GM19099 (cell line): ENCODE measurements around the gene USF3.

Experiments used
- POLR2A ChIP-seq: IDR thresholded peaks from 3 replicates; pipeline ENCODE4 v1.6.1; 2011; ENCODE audit warnings: low read depth; ENCODE audit not compliant: insufficient read length; ENCODE audit errors: extremely low read depth

USF3 gene

DNA sequence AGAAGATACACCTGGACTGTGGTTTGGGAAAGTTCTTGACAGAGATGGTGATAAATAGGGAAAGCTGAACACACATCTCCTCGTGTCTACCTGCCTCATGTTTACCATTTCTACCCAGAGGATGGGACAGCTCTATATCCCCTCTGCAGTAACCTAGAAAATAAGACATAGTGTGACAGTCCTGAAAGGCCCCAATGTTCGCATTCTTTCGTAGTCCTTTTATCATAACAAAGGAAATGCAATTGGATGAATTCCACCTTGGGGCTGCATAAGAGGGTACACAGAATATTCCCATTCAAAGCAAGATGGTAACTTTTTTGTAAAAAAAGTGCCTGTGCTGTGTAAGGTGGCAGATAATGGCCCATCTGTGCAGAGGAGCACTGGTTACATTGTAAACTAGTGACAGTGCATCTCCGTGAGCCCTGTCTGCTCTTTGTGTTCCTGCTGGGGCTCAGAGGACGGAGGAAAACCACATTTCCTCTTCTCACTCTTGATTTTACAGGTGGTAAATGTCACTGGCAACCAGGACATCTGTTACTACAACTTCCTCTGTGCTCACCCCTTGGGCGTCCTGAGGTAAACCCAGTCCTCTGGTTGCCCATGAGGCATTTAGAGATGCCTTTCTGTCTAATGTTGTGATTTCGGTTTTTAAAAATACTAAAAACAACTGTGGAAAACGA, 89.8 kb downstream of the USF3 start:
- TF ChIP-seq POLR2A: no peak

DNA sequence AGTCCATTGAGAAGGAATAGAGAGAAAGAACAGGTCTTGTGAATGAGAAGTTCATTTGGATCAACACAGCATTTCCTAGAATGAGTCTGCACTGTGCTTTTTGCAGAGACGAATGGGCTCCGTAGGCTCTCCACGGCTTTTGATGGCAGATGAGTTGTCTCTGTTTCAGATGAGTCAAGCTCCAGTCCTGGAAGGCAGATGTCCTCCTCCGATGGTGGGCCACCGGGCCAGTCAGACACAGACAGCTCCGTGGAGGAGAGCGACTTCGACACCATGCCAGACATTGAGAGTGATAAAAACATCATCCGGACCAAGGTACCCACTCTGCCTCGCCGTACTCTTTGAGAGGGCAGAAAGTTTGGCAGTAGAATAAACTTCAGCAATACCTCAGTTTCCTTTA, 93.6 kb downstream of the USF3 start:
- no peak for TF ChIP-seq POLR2A

DNA sequence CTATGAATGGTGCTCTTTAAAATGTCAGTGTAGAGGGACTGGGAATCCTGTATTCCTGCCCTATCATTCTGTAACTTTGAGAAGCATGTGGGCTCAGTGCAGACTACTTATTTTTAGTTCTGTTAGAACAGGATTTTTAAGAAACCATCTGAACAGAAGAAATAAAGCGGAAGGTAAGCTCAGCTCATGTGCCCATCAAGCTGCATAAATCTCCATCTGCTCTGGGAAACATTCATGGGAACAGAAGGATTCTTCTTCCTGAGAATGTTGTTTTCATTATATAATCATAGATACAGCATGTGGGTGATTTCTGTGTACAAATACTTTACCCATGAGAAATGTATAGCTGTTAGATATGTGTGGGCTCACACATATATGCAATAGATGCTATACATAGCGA, 94.2 kb downstream of the USF3 start:
- no peak for TF ChIP-seq POLR2A

DNA sequence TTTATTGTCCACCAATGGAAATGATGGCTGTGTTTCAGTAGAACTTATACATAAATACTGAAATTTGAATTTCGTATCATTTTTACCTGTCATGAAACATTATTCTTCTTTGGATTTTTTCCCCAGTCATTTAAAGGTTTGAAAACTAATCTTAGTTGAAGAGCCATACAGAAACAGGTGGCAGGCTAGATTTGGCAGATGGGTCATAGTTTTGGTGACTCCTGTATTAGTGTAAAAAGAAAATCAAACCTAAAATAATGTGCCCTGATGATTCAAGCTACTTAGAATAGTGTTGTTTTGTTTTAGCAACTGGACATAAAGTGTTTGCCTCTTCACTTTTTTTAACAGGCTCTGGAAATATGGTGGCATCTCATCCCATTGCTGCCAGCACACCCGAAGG, 95.2 kb downstream of the USF3 start:
- TF ChIP-seq POLR2A: no peak

DNA sequence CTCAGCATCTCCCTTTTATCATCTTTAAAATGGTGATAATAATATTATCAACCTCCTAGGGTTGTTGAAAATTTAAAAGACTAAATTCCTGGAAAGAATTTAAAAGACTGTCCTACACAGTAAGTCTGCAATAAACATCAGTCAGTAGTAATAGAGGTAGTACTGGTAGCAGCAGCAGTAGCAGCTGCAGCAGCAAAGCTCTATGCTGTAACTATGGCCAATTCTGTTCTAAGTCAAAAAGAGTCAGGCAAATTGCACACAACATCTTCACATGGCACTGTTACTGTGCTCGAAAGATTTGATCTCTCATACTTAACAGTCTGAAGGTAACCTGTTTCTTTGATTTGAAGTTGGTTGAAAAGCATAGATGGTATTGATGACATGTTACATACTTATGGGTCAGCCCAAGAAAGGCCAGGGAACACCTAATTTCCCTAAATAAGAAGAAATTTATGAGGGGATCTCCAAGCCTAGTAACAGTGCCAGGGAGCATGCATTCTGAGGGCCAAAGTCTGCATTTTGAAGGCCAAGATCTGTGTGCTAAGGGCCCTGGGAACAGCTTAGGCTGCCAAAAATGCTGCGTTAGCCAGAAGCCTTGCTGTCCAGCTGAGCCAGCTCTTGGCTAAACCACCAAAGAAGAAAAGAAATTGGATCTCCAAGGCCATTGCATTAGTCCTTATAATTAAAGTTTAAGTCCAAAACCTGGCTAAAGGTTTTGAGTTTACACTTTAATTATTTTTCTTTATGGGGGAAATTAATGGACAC, 95.8 kb downstream of the USF3 start:
- TF ChIP-seq POLR2A: no peak
